ENCODE measurements around the gene TOM1L2.
"Not testable (repeated sequence)": the region's sequence is repeated elsewhere in the genome, so short reads cannot be mapped to it uniquely, and the experiment has no call there.

The TOM1L2 gene

GRCh38 chr17:17924131-17924856 lies 47.9 kb downstream of the TOM1L2 start:
- peak; percentile 62 for DNase-seq (ENCODE audit: low read depth)

- no peak for DNase-seq (ENCODE audit: low read depth)
These were observed 50.1 kb downstream of the TOM1L2 start for GRCh38 chr17:17922070-17922614.

GRCh38 chr17:17921192-17922069 lies 50.8 kb downstream of the TOM1L2 start:
- peak; percentile 98 for DNase-seq (ENCODE audit: low read depth)

- peak; percentile 84 for DNase-seq (ENCODE audit: low read depth)
These were observed 52.8 kb downstream of the TOM1L2 start for GRCh38 chr17:17919169-17920107.

GRCh38 chr17:17917394-17917793 lies 54.8 kb downstream of the TOM1L2 start:
- peak; percentile 55 for DNase-seq (ENCODE audit: low read depth)

GRCh38 chr17:17915183-17915582 lies 57.0 kb downstream of the TOM1L2 start:
- DNase-seq (ENCODE audit: low read depth): no peak

- DNase-seq (ENCODE audit: low read depth): peak; percentile 97
These were observed 58.4 kb downstream of the TOM1L2 start for GRCh38 chr17:17913695-17914332.

GRCh38 chr17:17912336-17912735 lies 59.9 kb downstream of the TOM1L2 start:
- DNase-seq (ENCODE audit: low read depth): not testable (repeated sequence)

GRCh38 chr17:17911001-17911613 lies 61.1 kb downstream of the TOM1L2 start:
- no peak for DNase-seq (ENCODE audit: low read depth)

GRCh38 chr17:17910060-17910459 lies 62.1 kb downstream of the TOM1L2 start:
- DNase-seq (ENCODE audit: low read depth): no peak

- no peak for DNase-seq (ENCODE audit: low read depth)
These were observed 63.1 kb downstream of the TOM1L2 start for GRCh38 chr17:17909078-17909477.

- DNase-seq (ENCODE audit: low read depth): no peak
These were observed 64.7 kb downstream of the TOM1L2 start for GRCh38 chr17:17907469-17907868.

- peak; percentile 49 for DNase-seq (ENCODE audit: low read depth)
These were observed 65.6 kb downstream of the TOM1L2 start for GRCh38 chr17:17906418-17907215.

GRCh38 chr17:17905036-17905320 lies 67.2 kb downstream of the TOM1L2 start:
- DNase-seq (ENCODE audit: low read depth): no peak

GRCh38 chr17:17904166-17905035 lies 67.8 kb downstream of the TOM1L2 start:
- DNase-seq (ENCODE audit: low read depth): peak; percentile 49

GRCh38 chr17:17902877-17903276 lies 69.3 kb downstream of the TOM1L2 start:
- peak; percentile 11 for DNase-seq (ENCODE audit: low read depth)

- no peak for DNase-seq (ENCODE audit: low read depth)
These were observed 69.8 kb downstream of the TOM1L2 start for GRCh38 chr17:17902376-17902775.

GRCh38 chr17:17900615-17901520 lies 71.3 kb downstream of the TOM1L2 start:
- DNase-seq (ENCODE audit: low read depth): peak; percentile 99
